GM12801 (cell line): ENCODE data around the gene RPL15.

Source experiments
- TF ChIP-seq, protein P1 (sequence below): IDR thresholded peaks from one replicate; pipeline ENCODE4 v1.5.1; 2011; ENCODE audit warnings: control low read depth; ENCODE audit not compliant: insufficient read length; ENCODE audit errors: extremely low read depth

RPL15 gene

DNA sequence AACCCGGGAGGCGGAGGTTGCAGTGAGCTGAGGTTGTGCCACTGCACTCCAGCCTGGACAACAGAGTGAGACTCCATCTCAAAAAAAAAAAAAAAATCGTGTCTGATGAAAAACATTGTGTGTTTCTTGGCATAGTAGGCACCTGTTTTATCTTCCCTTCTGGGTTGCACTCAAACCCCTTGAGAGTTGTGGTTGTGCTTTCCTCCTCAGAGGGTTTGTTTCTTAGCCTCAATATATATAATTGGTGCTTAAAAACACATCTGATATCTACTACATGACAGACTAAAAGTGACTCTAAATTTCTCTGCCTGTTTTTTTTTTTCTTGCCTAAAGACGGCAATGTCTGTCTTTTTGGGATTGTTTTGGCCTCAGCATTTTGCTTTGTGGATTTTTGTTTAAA is 35.7 kb downstream of the RPL15 start:
- TF ChIP-seq, protein P1, sequence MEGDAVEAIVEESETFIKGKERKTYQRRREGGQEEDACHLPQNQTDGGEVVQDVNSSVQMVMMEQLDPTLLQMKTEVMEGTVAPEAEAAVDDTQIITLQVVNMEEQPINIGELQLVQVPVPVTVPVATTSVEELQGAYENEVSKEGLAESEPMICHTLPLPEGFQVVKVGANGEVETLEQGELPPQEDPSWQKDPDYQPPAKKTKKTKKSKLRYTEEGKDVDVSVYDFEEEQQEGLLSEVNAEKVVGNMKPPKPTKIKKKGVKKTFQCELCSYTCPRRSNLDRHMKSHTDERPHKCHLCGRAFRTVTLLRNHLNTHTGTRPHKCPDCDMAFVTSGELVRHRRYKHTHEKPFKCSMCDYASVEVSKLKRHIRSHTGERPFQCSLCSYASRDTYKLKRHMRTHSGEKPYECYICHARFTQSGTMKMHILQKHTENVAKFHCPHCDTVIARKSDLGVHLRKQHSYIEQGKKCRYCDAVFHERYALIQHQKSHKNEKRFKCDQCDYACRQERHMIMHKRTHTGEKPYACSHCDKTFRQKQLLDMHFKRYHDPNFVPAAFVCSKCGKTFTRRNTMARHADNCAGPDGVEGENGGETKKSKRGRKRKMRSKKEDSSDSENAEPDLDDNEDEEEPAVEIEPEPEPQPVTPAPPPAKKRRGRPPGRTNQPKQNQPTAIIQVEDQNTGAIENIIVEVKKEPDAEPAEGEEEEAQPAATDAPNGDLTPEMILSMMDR: no peak

DNA sequence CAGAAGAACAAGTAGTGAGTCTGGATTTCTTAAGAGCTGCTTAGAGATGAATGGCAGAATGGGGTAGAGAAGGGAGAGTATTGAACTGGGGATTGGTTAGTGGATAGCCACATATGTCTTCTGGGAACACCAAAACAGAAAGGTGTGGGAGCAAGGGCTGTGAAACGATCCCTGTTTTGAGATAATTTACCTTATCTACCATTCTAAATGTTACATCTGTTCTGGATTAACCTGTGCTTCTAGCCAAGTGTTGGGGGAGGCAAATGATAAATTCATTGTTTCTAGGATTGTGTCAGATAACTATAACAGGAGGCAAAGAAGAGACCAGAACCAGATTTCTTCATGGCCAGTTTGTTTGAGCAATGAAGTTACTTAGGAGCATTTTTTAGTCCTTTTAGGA is 36.6 kb downstream of the RPL15 start:
- TF ChIP-seq, protein P1: no peak

DNA sequence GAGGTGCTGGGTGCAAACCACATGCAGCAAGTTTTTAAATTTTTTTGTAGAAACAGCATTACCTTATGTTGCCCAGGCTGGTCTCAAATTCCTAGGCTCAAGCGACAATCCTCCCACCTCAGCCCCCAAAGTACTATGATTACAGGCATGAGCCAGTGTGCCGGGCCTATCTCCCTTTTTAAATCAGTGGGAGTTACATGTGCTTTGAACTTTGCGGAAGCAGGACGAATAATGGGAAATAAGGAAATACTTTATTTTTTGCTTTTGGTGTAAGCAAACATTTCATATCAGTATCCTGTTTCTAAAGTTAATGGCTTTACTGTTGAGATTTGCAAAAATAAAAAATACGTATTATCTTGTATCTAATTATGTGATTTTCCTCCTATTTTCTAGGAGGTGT is 37.2 kb downstream of the RPL15 start:
- TF ChIP-seq, protein P1: no peak

DNA sequence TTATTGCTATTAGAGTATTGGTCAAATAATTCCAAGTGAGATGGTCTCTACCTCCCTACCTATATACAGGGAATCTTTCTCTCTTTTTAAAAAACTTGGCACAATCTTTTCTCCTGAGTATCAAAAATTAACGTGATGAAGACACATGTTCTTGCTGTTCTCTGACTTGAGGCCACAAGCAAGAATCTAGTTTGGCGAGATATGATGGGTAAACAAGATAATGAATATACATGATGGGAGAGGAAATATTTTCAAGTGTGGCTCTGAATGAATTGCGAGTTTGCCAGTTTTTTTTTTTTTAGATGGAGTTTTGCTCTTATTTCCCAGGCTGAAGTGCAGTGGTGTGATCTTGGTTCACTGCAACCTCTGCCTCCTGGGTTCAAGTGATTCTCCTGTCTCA is 39.8 kb downstream of the RPL15 start:
- TF ChIP-seq, protein P1: no peak

DNA sequence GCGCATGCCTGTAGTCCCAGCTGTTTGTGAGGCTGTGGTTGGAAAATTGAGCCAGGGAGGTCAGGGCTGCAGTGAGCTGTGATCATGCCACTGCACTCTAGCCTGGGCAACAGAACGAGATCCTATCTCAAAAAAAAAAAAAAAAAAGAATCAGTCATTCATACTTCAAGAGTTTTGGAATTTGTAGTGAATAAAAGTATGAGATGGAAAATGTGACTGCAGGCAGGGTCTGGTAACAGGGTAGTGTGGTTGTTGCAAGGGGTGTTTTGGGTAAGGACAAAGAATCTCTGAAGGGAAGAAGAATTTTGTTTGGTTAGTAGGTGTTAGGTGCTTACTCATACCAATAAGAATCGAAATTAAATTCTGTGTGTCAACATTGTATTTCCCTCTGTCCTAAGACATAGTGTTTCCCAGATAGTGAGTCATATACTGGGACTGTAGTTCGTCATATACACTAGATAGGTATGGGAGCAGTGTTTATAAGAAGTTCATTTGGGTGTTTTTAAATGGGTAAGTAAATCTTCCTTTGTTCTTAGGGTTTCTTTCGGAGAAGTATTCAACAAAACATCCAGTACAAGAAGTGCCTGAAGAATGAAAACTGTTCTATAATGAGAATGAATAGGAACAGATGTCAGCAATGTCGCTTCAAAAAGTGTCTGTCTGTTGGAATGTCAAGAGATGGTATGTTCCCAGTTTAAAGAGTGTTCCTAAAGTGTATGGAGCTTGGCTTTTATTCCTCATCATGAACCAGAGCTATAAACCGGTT is 42.4 kb downstream of the RPL15 start:
- TF ChIP-seq, protein P1: no peak

DNA sequence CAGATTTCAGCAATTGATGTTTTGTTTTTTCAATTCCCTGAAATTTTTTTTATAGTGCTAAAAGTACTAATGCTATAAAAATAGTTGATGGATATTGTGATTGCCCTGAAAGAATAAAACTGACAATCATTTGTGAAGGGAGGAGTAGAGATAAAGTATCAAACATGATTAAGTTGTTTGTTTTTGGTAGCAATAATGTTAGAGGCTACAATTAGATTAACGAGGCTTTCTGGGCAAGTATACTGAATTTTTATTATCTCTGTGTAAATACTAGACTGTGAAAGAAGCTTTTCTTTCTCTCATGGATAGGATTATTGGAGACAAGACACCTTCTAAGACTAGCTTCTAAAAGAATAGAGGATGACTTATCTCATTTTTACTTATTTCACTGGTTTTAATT is 43.7 kb downstream of the RPL15 start:
- TF ChIP-seq, protein P1: no peak

DNA sequence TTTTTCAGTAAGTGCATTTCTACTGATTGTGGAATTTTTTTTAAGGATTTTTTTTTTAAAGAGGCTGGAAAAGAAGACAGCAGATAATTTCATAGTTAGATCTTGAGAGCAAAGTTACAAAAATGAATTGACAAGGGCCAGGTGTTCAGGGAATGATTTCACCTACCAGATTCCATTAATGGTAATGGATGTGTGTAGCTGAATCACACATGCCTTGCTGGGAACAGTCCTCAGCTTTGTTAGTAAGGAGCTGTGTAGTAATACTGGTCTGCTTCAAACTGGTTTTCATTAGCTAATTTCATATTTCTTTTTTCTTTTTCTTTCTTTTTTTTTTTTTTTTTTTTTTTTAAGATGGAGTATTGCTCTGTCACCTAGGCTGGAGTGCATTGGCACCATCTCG is 44.1 kb downstream of the RPL15 start:
- TF ChIP-seq, protein P1: no peak

DNA sequence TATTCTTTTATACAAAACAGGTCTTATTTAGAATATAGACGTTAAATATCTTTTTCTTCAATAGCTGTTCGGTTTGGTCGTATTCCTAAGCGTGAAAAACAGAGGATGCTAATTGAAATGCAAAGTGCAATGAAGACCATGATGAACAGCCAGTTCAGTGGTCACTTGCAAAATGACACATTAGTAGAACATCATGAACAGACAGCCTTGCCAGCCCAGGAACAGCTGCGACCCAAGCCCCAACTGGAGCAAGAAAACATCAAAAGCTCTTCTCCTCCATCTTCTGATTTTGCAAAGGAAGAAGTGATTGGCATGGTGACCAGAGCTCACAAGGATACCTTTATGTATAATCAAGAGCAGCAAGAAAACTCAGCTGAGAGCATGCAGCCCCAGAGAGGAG is 45.0 kb downstream of the RPL15 start:
- TF ChIP-seq, protein P1: no peak
